ENCODE measurements around the gene HOXD11. TPM values are rescaled to one million over a fixed set of nuclear protein-coding genes. Genes with fewer than 3 reads are reported as not detected.

The HOXD11 gene
- total and polyA plus RNA-seq, 9 of the 15 experiments (the other 6 are each of a cell fraction or from before 2014, with no cell fraction given): not detected

DNA sequence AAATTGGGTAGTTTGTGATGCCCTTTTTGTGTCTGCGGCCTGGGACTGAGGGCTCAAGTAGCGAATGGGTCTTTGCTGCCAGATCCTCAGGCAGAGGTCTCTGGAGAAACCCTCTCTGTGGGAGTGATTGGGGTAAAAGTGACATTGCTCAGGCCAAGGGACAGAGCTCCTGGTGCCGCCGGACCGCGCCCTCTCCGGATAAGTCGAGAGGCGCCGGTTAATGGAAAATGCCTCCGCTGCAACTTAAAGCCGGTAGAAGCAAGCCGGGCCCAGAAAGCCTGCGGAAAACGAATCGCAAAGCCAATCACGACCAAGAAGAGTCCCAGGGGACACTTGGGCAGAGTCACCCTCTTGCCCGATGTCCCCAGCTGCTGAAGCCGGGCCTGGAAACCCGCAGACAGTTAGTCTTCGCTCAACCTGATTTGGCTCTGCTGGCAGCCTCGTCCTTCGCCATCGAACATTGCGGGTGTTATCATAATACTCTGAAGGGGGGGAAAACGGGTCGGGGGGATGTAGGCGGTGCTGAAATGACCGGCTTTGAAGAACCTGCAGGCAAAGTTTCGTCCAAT lies 7.8 kb upstream of the HOXD11 start:
- in situ Hi-C loops (cut with MboI): loop anchor here (5.0 to 25.0 kb wide), 2 partner anchors 737 to 1062 kb away; no protein-coding TSS in a partner anchor
- no peaks in the 10 kb centered on the region for H3K9me3 ChIP-seq (replicated peaks; ENCODE audit: control insufficient read depth, insufficient read depth, low read depth, low read length)
- H3K9ac ChIP-seq (ENCODE audit: insufficient read depth in 1 of 2, low read depth in 2 of 2, low read length in 2 of 2): no peak overlapping the region
- no peak overlapping the region for H3K27ac ChIP-seq (ENCODE audit: extremely low read depth, low read depth, low read length)
- H4K20me1 ChIP-seq (replicated peaks; ENCODE audit: control insufficient read depth, insufficient read depth, low read length): peaks cover 14% of the 10 kb centered on the region; the same call in 1 of the 2 replicates
- no TSS peak for BruUV-seq (replicated peaks)
- DNase-seq (ENCODE audit: extremely low read depth in 1 of 4, low spot score in 3 of 4) (no peak), FAIRE-seq (no peak), ATAC-seq (no peak)
- H3K4me1 ChIP-seq (replicated peaks in 1 of 2; ENCODE audit: control insufficient read depth in 2 of 2, insufficient read depth in 2 of 2, low read length in 2 of 2): peaks cover 8 to 25% of the 10 kb centered on the region in 2 experiments
- CTCF ChIA-PET (ENCODE audit: low intra/inter-chr PET ratio): no interaction called here
- no peaks in the 10 kb centered on the region for H3K9me1 ChIP-seq (ENCODE audit: control insufficient read depth, insufficient read depth, low read length)
- H3K36me3 ChIP-seq (ENCODE audit: control insufficient read depth, insufficient read depth, low read length): no peaks in the 10 kb centered on the region
- peaks cover 77 to 82% of the 10 kb centered on the region in 2 experiments for H3K27me3 ChIP-seq (ENCODE audit: control insufficient read depth in 2 of 2, insufficient read depth in 2 of 2, low read length in 2 of 2)
- intact Hi-C loops (cut with micrococcal nuclease): loop anchor here (5.0 kb wide), 4 partner anchors 222 to 1352 kb away; no protein-coding TSS in a partner anchor
- H3K4me3 ChIP-seq: no peak overlapping the region
- H3K4me2 ChIP-seq (ENCODE audit: insufficient read depth, low read length): no peak overlapping the region
- WGBS (ENCODE audit: insufficient coverage, low coverage, missing lambda C conversion rate): 33% methylated on average over 30 of the region's 30 CpGs
- no peak overlapping the region for H2AFZ ChIP-seq (ENCODE audit: low read depth, low read length)
- H3K79me2 ChIP-seq (ENCODE audit: control insufficient read depth, insufficient read depth, low read length): no peaks in the 10 kb centered on the region
- POLR2A ChIA-PET: no interaction called here
- TF ChIP-seq ZNF609 (CRISPR knock-in tag; IDR thresholded peaks at IDR 0.05; ENCODE audit: borderline replicate concordance) (no peak), ZMIZ1 (IDR thresholded peaks at IDR 0.05; ENCODE audit: low read depth in 2 of 2, low read length in 2 of 2) (no peak), KDM4B (IDR thresholded peaks at IDR 0.05; ENCODE audit: borderline replicate concordance in 2 of 2, low read depth in 1 of 2) (no peak), FOXA1 (IDR thresholded peaks at IDR 0.05; ENCODE audit: borderline replicate concordance) (no peak)

Data from K562 (cell line).